NK-92 (cell line): Measurements from ENCODE around the gene SLC7A11.
"Not testable (repeated sequence)": the region's sequence is repeated elsewhere in the genome, so short reads cannot be mapped to it uniquely, and the experiment has no call there.

ENCODE experiments used
- DNase-seq: peaks from one replicate; lab custom pipeline; 2025; ENCODE audit not compliant: unreplicated experiment; lab: John Stamatoyannopoulos, UW

The SLC7A11 gene

DNA sequence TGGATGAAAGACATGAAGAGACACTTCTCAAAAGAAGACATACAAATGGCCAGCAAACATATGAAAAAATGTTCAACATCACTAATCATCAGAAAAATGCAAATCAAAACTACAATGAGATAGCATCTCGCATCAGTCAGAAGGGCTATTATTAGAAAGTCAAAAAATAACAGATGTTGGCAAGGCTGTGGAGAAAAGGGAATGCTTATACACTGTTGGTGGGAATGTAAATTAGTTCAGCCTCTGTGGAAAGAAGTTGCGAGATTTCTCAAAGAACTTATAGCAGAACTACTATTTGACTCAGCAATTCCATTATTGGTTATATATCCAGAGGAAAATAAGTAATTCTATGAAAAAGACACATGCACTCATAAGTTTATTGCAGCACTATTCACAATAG lies 31.6 kb downstream of the SLC7A11 start:
- not testable (repeated sequence) for DNase-seq

GRCh38 chr4:138209094-138209493 lies 33.1 kb downstream of the SLC7A11 start:
- no peak for DNase-seq

DNA sequence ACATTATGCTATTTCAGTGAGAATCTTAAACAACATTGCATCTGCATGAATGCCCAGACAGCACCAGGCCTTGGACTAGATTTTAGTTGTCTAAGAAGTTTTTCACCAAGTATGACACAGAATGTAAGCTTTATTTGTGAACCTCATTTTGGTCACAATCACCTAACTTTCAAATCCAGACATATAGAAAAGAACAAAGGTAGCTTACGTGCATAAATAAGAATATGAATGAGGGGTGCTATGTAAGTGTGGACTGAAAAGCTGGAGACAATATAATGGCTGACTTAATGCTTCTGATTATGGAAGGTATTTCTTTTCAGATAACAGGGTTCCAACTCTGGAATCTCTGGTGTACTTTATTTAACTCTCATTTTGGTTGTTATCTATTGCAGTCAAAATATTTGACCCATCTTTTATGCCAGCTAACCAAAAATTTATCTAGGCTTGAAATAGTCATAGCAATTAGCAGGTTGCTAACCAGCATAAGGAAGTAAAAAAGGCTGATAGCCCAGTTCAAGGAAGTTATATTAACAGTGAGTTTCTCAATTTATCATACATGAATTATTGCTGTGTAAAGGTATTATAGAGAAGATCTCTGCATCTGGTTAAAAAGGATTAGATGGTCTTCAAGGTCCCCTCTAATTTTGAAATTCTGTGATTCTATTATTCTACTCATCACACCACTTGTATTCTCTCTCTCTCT lies 36.5 kb downstream of the SLC7A11 start:
- DNase-seq: no peak

- DNase-seq: no peak
Observed at GRCh38 chr4:138204507-138204906, 37.6 kb downstream of the SLC7A11 start.

DNA sequence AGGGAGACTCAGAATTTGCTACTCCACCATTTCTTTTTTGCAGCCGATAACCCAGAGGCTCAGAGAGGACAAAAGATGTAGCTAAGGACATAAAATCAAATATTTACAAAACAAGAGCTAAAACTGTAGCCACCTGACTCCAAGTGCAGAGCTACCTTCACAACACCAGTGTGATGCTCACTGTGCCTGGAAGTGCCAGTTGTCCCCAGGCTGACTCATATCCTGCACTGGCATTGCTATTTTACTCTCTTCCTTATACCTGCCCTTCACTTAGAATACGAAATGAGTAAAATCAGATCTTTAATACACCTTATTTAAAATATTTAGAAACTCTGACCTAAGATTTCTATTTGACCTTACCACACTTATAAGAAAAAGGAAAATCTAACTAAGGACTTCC lies 39.5 kb downstream of the SLC7A11 start:
- DNase-seq: no peak

- no peak for DNase-seq
Observed at GRCh38 chr4:138200236-138200590, 41.9 kb downstream of the SLC7A11 start.

DNA sequence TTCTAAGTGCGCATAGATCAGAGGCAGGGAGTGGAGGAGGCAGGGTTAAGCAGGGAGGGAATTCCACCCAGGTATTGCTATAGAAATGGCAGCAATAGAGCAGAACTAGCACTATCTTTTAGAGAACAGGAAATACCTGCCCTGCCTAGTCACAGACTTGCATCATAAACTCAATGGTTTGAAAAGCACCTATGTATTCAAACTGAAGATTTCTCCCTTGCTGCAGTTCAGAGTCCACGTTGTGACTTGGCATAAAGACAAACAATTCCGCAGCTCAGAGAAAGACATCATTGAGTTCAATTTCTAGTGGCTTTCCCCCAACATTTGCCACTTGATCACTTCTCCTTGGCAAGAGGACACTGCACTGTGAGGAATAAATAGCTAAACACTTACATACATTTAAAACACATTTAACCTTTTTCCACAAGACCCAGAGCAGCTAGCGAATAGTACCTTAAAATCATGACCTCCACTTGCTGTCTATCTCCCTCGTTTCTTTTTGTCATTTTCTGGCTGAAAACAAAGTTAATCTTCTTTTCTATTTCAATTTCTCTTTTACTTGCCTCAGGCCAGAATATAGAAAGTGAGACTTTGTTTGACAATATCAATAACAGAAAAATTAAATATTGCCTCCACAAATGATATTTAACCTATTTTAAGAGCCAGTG lies 42.4 kb downstream of the SLC7A11 start:
- DNase-seq: no peak

GRCh38 chr4:138196153-138196552 lies 46.0 kb downstream of the SLC7A11 start:
- DNase-seq: no peak

DNA sequence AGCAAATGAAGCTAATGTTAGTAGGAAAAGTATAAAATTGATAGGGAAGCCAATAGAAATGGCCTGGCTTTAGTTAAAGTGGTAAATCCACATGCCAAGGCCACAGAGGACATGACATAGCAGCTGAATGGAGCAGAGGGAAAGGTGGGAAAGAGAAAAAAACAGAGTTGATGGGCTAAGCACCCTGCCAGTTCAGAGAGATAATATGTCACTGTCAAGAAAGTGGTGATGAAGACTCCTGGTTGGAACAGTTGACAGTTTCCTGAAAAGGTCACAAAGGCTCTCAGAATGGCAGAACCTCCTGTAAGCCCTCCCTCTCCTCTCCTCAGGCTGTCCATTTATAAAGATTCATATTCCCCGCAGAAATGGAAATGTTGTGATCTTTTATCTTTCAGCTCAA lies 48.2 kb downstream of the SLC7A11 start:
- DNase-seq: no peak

DNA sequence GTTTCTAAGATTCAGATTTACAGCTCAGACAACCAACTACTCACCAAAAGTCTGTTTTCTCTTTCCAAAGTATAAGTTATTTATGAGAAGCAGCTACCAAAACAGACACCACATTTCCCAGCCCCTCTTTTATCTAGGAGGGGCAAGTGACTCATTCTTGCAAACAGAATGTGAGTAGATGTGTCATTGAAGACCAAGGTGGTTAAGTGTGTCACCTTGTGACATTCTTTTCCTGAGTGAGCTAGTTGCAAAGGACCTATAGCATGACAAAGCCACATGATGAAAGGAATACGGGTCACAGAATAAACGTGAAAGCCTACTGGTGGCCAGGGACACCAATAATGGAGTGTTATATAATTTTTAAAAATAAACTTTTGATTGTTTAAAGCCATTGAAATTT lies 50.0 kb downstream of the SLC7A11 start:
- no peak for DNase-seq

- no peak for DNase-seq
Observed at GRCh38 chr4:138190452-138190858, 51.7 kb downstream of the SLC7A11 start.

DNA sequence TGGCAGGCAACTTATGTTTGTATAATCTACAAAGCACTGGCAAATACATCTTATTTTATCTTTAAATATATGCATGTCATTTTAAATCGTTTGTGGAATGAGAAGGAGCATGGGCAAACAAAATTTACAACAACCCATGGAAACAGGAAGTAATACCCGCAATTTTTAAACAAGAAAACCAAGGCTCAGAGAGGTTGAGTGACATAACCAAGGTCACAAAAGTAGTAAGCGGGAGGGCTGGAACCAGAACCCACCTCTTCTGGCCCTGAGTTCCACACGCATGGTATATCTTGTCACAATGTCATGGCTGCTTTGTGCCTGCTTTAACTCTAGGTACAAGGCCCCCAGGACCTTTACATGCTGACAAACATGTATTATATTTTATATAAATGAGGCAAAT lies 52.9 kb downstream of the SLC7A11 start:
- no peak for DNase-seq

- DNase-seq: no peak
Observed at GRCh38 chr4:138188406-138189084, 53.6 kb downstream of the SLC7A11 start.

DNA sequence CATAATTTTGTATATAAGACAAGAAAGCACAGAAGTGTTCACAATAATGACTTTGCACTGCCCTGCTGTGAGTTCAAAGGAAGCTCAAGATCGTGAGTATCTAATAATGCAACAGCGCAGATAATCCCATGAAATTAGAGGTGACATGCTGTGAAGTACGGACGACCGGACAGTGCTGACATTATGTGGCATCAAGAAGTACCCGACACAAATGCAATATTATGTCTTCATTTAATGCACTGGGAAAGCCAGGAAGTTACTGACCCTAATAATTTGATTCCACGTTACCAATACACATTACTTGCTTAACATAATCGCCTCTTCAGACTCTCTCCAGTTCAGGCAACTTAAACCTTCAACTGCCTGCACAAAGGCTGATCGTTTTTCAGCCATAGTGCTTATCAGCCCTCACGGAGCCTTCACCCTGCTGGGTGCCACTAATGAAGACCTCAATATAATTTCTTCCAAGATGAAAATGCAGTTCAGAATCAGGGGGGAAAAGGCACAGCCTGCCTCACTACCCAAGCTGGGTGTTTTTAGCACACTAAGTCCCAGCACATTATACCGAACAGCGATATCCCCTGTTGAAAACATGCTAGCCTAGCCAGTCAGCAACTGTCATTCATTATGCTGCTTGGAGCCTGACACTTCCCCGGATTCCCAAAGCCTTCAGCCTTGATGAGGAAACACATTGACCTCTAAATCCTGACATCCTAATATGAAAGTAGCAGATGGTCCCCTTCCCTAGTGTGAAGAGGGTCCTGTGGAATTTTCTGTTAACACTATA lies 56.1 kb downstream of the SLC7A11 start:
- no peak for DNase-seq

DNA sequence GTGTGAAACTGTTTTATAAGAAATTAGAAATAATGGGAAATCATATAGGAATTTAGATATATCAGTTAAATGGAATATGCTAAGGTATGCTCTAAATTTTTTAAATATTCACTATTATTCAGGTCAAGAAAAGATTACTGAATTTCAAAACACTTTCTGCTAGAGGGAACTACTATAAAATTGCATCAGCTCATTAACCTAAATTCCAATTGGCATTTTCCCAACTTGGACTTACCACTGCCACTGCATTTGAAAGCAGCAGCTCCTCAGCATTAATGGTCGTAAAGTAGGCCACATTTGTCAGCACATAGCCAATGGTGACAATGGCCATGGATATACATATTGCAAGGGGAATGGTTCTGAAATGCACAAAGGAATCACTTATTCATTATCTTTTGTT lies 57.3 kb downstream of the SLC7A11 start:
- no peak for DNase-seq

DNA sequence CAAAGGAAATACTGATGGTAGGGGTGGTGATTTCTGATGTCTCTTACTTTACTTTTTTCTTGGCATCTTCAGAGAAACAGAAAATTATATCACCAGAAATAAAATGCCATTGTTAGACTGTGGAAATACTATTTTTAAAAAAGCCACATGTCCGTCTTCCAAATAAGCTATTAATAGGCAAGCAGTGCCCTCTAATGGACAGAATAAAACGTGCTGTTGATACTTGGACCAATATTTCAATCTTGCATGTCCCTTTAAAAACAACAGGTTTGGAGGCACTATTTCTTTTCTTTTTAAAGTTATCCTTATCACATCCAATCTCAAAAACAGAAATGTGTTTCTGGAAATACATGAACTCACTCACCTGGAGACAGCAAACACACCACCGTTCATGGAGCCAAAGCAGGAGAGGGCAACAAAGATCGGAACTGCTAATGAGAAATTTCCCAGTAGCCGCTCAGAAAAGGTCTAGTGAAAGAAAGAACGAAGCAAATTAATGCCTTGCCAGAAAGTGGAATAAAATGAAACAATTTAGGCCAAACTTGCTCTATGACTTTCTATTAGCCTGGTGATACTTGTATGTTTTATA lies 59.2 kb downstream of the SLC7A11 start:
- no peak for DNase-seq

DNA sequence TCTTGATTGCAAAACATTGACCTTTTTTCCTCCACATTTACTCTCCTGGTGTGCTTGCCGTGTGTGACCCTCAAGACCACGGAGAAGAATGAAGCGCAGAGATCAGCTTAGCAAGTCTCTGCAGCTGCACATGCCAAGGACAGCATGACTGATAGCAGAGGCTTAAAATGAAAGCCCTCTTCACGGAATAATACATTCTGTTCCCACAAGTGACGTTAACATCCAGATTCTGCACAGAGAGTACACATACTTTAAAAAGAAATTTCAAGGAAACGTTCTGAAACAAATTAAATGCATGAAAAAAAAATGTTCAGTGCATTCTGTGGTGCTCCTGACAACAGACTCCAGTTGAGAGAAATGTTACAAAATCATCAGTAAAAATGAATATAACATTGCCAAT lies 60.9 kb downstream of the SLC7A11 start:
- no peak for DNase-seq

DNA sequence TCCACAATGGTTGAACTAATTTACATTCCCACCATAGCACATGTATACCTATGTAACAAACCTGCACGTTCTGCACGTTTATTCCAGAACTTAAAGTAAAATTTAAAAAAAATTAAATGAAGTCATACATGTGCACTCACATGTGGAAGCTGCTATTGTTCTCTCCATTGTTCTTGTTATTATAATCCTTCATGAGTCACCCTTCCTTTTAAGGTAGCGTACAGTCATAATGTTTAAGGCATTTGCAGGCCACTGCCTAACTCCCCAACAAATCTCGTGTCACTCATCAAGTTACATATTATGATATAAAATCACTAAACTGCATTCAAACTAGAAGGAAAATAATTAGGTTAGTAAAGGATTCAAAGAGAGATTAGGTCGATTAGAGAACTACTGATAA lies 63.6 kb downstream of the SLC7A11 start:
- no peak for DNase-seq

DNA sequence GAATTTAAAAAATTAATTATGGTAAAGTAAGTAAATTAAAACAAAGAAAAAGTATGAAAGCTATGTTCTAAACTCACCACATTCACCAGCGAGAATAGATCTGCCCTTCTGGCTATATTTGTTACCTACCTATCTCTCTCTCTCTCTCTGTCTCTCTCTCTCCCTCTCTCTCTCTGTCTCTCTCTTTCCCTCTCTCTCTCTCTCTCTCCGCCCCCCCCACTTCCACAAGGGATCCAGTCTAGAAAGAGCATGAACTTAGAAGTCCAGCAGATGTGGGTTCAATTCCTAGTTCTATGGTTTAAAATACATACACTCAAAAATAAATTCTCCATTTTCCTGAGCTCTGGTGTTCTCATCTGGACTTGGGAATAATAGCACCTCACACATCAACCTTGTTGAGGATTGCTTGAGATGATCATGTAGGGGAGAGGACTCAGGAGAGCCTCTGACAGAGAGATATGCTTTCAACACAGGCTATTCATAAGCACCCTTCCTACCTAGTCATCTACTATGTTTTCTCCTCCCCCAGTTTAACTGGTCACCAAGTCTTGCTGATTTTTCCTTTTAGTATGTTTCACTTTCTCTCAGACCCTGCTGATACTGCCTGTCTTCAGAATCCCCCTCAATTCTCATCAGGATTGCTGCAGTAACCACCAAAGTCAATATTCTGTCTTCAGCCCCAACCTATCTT lies 64.7 kb downstream of the SLC7A11 start:
- no peak for DNase-seq

GRCh38 chr4:138174981-138175794 lies 67.0 kb downstream of the SLC7A11 start:
- DNase-seq: no peak
